ENCODE data around the gene ARHGEF38.
"Not testable (repeated sequence)": the region's sequence is repeated elsewhere in the genome, so short reads cannot be mapped to it uniquely, and the experiment has no call there.

Gene ARHGEF38

GRCh38 chr4:105563352-105563751, 10.9 kb downstream of the ARHGEF38 start:
- DNase-seq, result no peak

- no peak for DNase-seq
Measured at GRCh38 chr4:105568584-105568983, 16.2 kb downstream of the ARHGEF38 start.

- DNase-seq, result no peak
Measured at GRCh38 chr4:105569057-105569865, 16.8 kb downstream of the ARHGEF38 start.

- DNase-seq, result no peak
Measured at GRCh38 chr4:105569866-105570236, 17.4 kb downstream of the ARHGEF38 start.

GRCh38 chr4:105572296-105572695, 19.9 kb downstream of the ARHGEF38 start:
- no peak for DNase-seq

- DNase-seq, result no peak
Measured at GRCh38 chr4:105586638-105587328, 34.4 kb downstream of the ARHGEF38 start.

GRCh38 chr4:105587841-105588240, 35.4 kb downstream of the ARHGEF38 start:
- DNase-seq, result no peak

GRCh38 chr4:105588252-105588651, 35.8 kb downstream of the ARHGEF38 start:
- DNase-seq, result no peak

GRCh38 chr4:105591573-105591972, 39.2 kb downstream of the ARHGEF38 start:
- no peak for DNase-seq

- DNase-seq, result no peak
Measured at GRCh38 chr4:105594099-105595010, 41.9 kb downstream of the ARHGEF38 start.

GRCh38 chr4:105596684-105597083, 44.3 kb downstream of the ARHGEF38 start:
- no peak for DNase-seq

- DNase-seq, result no peak
Measured at GRCh38 chr4:105598052-105598451, 45.6 kb downstream of the ARHGEF38 start.

GRCh38 chr4:105598787-105599186, 46.4 kb downstream of the ARHGEF38 start:
- DNase-seq, result no peak

- no peak for DNase-seq
Measured at GRCh38 chr4:105599482-105599881, 47.1 kb downstream of the ARHGEF38 start.

- no peak for DNase-seq
Measured at GRCh38 chr4:105599932-105600655, 47.7 kb downstream of the ARHGEF38 start.

GRCh38 chr4:105600951-105601350, 48.5 kb downstream of the ARHGEF38 start:
- DNase-seq, result no peak

GRCh38 chr4:105601406-105601805, 49.0 kb downstream of the ARHGEF38 start:
- DNase-seq, result no peak

- DNase-seq, result no peak
Measured at GRCh38 chr4:105603158-105603557, 50.7 kb downstream of the ARHGEF38 start.

GRCh38 chr4:105605493-105605892, 53.1 kb downstream of the ARHGEF38 start:
- DNase-seq, result no peak

- no peak for DNase-seq
Measured at GRCh38 chr4:105607876-105608275, 55.5 kb downstream of the ARHGEF38 start.

GRCh38 chr4:105609819-105610218, 57.4 kb downstream of the ARHGEF38 start:
- not testable (repeated sequence) for DNase-seq

GRCh38 chr4:105613306-105613705, 60.9 kb downstream of the ARHGEF38 start:
- DNase-seq, result peak; percentile 35

All from NCI-H2171 (cell line).